HG03469 (cell line): ENCODE measurements around the gene ATP5IF1.

Experiments
- ATAC-seq: cut with Tn5 transposase; IDR thresholded peaks from one replicate; pipeline ENCODE4 v1.9.1; 2021; ENCODE audit warnings: mild to moderate bottlenecking, moderate library complexity, moderate number of reproducible peaks; ENCODE audit not compliant: unreplicated experiment

ATP5IF1 gene

DNA sequence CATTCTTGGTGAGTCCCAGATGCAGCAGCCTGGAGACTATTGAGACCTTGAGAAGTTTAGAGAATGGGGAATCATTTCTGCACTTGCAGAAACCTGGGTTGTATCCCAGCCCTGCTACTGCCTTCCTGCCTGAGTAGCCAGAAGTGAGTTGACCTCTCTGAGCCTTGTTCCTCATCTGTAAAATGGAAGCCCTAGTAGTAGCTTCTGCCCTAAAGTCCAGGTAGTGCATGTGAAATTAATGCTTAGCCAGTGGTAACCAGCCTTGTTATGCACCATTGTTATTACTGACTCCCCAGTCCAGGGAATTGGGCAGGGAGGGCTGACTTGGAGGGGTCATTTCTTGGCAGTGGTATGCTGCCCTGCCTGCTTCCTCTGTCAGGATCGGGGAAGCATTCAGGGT, 29.0 kb downstream of the ATP5IF1 start:
- no peak for ATAC-seq

DNA sequence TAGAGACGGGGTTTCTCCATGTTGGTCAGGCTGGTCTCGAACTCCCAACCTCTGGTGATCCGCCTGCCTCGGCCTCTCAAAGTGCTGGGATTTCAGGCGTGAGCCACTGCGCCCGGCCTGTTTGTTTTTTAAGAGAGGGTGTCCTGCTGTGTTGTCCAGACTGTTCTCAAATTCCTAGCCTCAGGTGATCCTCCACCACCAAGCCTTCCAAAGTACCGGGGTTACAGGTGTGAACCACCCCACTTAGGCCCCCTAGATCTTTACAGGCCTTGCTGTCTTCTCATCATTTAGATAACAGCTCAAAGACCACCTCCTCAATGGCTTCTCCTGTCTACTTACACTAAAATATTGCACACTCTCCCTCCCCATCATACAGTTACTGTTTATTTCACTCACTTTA, 29.7 kb downstream of the ATP5IF1 start:
- no peak for ATAC-seq

DNA sequence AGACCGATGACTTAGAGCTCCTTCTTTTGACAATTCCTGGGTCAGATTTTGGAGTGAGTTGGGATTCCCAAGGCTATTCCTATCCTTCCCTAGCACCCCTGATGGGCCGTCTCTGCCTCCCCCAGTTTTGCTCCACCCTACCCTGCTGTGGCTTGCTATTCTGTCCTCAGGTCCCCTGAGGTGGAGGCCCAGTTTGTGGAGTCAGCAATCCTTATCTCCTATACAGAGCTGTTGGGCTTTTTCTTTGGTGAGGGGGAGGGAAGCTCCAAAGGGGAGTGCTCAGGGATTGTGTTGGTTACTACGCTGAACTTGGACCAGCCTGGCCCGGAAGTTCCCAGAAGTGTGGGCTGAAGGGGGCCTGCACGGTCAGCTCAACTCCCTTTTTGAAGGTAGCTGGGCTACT, 31.0 kb downstream of the ATP5IF1 start:
- no peak for ATAC-seq

DNA sequence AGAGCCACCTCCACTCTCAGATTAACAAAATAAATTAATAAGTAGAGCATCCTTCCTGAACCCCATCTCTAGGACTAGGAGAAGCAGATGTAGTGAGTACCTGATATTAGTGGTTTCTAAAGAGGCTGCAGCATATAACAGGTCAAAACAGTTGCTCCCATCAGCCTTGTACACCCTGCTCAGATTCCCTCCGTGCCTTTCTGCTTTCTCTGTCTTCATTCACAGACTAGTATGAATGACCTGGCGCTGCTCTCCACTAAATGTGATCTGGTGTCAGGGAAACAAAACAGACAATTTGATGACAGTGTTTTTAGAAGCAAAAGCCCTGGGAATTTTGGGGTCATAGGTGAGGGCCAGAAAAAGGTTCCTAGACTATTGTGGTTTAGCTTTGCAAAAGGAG, 31.7 kb downstream of the ATP5IF1 start:
- no peak for ATAC-seq

DNA sequence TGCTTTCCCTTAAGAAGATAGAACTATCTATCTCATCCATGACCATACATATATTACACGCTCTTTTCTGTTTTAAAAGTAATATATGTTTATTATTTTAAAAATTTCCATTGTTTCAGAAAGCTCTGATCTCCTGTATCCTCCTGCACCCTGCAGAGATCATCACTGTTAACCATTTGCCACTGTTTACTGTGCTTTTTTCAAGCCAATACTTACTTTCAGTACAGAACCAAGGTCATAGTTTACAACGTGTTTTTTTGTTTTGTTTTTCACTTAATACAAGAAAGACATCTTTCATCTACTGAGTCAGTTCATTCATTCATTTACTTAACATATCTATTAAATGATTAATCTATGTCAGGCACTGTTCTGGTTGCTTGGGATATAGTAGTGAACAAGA, 33.6 kb downstream of the ATP5IF1 start:
- ATAC-seq = no peak

DNA sequence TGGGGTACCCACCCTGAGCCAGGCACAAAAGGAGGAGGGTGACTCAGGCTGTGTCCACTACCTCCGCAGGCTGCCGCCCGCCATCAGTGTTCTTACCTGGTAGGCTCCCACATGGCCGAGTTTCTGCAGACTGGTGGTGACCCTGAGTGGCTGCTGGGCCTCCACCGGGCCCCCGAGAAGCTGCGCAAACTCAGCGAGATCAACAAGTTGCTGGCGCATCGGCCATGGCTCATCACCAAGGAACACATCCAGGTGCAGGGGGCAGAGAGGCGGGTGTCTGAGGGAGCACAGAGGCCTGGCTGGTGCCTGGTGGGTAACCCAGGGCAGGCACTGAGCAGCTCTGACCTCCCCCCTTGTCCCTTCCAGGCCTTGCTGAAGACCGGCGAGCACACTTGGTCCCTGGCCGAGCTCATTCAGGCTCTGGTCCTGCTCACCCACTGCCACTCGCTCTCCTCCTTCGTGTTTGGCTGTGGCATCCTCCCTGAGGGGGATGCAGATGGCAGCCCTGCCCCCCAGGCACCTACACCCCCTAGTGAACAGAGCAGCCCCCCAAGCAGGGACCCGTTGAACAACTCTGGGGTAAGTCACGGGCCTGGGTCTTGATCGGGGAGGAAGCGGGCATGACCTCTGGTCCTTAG, 36.4 kb downstream of the ATP5IF1 start:
- no peak for ATAC-seq

DNA sequence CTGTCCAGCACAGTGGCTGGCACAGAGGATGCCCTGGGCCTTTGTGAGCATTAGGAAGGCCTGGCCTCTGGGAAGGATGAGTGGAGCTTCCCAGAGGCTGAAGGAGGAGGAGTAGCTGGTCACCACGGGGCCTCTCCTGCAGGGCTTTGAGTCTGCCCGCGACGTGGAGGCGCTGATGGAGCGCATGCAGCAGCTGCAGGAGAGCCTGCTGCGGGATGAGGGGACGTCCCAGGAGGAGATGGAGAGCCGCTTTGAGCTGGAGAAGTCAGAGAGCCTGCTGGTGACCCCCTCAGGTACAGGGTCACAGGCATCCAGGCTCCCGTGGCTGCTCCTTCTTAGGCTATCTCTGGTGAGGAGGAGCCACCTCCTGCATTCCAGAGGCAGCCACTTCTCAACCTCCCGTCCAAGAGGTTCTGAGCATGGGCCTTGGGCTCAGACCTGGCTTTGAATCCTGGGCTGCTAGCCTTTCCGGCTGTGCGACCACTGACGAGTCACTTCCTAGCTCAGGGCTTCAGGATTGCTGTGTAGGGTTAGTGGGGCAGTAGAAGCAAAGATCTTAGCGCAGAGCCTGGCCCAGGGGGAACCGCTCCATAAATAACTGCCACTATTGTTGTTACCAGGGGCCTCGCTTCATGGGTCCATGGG, 37.4 kb downstream of the ATP5IF1 start:
- ATAC-seq = no peak

DNA sequence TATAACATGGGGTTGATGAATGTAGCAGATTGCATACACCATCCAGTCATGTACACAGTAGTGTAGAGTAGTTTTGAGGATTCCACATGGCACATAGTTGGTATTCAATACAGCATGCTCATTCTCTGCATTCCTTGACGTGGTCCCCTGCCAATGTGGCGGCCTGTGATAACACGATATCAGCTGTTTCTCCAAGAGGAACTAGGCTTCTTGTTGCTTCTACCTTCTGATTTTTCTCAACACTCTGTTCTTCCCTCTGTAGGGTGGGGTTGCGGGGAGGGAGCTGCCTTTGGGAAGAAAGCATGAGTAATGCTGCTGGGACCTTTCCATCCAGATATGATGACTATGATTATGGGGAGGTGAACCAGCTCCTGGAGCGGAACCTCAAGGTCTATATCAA, 42.8 kb downstream of the ATP5IF1 start:
- no peak for ATAC-seq

DNA sequence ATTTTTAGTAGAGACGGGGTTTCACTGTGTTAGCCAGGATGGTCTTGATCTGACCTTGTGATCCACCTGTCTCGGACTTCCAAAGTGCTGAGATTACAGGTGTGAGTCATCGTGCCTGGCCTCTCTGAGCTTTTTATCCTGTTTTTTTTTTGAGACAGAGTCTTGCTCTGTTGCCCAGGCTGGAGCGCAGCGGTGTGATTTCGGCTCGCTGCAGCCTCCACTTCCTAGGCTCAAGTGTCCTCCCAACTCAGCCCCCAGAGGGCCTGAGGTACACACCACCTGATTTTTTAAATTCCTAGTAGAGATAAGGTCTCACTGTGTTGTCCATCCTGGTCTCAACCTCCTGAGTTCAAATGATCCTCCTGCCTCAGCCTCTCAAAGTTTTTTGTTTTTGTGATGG, 43.8 kb downstream of the ATP5IF1 start:
- no peak for ATAC-seq

DNA sequence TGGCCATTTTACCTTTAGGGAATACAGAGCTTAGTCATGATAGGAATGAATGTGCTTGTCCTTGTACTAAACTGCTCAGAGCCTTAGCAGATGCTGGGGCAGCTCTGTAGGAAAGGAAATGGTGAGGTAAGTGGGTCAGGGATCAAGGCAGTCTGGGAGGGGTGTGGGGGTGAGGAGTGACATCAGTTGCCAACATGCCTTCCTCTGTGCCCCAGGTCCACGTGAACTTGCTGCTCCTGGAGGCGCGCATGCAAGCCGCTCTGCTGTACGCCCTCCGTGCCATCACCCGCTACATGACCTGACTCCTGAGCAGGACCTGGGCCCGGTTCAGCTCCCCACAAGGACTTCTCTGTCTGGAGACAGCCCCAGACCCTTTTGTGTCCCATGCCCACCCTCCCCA, 44.6 kb downstream of the ATP5IF1 start:
- no peak for ATAC-seq

DNA sequence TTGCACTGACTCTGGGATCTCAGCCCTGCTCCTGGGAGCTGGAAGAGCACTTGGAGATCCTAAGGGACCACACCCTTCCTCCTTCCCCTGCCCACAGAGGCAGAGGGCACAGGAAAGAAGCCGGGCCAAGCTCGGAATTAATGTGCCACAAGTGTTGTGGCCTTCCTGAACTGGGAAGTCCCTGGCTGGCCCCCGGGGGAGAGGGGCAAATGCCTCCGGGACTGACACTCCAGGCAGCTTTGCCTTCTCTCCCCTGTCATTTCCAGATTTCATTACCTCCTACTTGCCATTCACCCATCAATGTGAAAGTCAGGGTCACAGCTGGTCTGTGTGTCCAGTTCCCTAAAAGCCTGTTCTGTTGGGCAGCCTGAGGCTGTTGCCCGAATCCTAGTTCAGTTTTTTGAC, 45.1 kb downstream of the ATP5IF1 start:
- no peak for ATAC-seq

DNA sequence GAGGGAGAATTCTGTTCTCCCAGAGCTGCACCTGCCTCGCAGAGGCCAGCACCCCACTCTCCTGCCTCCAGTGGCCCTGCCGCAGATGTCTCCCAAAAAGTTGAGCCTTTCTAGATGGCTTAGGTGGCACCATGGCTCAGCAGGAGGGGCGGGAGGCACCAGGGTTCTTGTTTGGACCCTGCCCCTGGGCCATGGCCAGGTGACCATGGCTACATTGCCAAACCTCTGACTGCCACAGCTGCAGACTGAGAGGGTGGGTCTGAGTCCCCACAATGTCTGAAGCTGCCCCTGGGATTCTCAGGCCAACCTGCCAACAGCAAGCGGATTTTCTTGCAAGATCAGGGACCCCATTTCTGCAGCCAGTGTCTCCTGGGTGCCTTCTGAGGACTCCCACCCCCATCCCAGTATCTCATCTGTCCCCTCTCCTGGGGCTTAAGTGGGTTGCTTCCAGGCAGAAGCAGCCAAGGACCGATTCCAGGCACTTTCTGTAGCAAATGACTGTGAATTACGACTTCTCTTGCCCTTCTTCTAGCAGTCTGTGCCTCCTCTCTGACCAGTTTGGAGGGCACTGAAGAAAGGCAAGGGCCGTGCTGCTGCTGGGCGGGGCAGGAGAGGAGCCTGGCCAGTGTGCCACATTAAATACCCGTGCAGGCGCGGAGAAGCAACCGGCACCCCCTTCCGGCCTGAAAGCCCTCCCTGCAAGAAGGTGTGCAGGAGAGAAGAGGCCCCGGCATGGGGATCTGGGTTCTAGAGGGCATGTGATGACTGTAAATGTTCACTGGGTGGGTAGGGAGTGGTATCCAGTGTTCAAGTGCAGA, 45.9 kb downstream of the ATP5IF1 start:
- ATAC-seq = no peak

DNA sequence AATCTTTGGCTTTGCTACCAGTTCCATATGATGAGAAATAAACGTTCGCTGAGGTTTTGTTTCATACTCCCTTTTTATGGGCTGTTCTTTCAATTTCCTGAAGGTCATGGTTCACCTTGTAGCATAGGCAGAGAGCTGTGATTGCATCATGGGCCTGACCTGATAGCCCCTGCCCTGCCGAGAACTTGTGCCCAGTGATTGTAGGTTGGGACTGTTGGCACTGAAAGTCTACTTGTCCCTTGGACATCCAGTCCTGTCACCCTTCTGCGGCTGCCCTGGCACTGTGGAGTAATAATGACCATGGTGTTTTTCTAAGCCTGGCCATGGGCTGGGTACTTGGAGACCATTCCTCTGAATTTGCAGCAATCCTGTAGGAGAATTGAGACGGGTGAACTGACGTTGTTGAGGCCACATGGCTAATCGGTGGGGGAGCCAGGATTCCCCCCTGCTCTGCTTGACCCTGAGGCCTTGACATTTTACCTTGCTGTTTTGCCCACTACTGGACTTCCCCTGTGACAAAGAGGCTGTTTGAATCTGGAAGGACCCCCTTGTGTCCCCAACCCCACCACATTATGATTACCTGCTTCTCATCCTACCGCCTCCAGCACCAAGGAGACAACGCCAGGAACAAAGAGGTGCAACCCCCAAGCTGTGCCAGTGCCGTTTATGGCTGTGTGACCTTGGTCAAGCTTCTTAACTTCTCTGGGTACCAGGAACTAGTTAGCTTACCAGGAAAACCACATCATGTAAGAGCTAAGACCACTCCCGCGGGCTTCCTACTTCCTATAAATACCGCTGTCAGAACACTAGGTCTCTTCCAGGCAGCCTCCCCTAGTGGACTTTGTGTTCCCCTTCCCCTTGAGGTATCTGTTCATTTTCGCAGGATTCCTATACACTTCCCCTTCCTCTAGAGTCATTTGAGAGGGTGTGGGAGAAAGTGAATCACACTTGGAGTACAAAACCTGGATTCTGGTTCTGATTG, 46.8 kb downstream of the ATP5IF1 start:
- ATAC-seq = no peak

DNA sequence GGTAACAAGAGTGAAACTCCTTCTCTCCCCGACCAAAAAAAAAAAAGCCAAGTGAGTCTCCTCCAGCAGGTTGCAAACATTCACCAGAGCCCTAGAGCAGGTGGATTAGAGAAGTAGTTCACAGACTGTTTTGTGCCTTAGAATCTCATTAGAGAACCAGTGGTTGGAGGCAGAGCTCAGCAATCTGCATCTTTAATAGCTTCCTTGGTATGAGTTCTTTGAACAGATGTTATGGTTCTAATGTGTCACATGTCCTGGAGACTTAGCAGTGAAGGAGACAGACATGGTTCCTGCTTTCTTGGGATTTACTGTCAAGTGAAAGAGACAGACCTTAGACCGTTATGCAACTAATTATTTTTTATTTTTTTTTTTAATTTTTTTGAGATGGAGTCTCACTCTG, 50.2 kb downstream of the ATP5IF1 start:
- no peak for ATAC-seq
